Fibroblast of lung (primary cell): ENCODE measurements around the gene KRT84. TPM values are rescaled to one million over a fixed set of nuclear protein-coding genes. Genes with fewer than 3 reads are reported as not detected.

Experiments used
- DNase-seq, 2 donors: peaks; one replicate each; pipeline versions ENCODE4 v3.0.0 to v3.0.0-alpha.2; 2010; ENCODE audit warnings: low read depth in 2 of 2
- H2AFZ ChIP-seq: 2 replicates; pipeline ENCODE4 v1.5.1; 2012; ENCODE audit warnings: low read length, control low read depth, inconsistent platforms
- H3K27ac ChIP-seq: 2 replicates; pipeline ENCODE4 v1.5.1; 2011; ENCODE audit warnings: low read length, control low read depth; ENCODE audit not compliant: insufficient read depth
- H3K27me3 ChIP-seq: 2 replicates; pipeline ENCODE4 v1.5.1; 2011; ENCODE audit warnings: mild to moderate bottlenecking, low read length; ENCODE audit not compliant: control insufficient read depth, insufficient read depth
- H3K36me3 ChIP-seq: 2 replicates; pipeline ENCODE4 v1.5.1; 2011; ENCODE audit warnings: low read length; ENCODE audit not compliant: control insufficient read depth, insufficient read depth
- H3K4me1 ChIP-seq: 2 replicates; pipeline ENCODE4 v1.5.1; 2011; ENCODE audit warnings: low read length; ENCODE audit not compliant: control insufficient read depth, insufficient read depth; ENCODE audit errors: extremely low read depth
- H3K4me2 ChIP-seq: 2 replicates; pipeline ENCODE4 v1.5.1; 2011; ENCODE audit warnings: low read length, control low read depth; ENCODE audit not compliant: insufficient read depth; ENCODE audit errors: extremely low read depth
- H3K4me3 ChIP-seq, 4 experiments: fragments of 200-600 bp in 1 of 4; sonication (generic) in 1 of 4; replicated peaks in 1 of 4; 2 replicates each; pipeline ENCODE4 v1.5.1; 2011 to 2016; ENCODE audit warnings: low read length in 4 of 4, low read depth in 3 of 4, mild to moderate bottlenecking in 3 of 4, control low read depth in 2 of 4, inconsistent platforms in 1 of 4, mixed read lengths in 1 of 4; ENCODE audit not compliant: insufficient read depth in 1 of 4; ENCODE audit errors: control extremely low read depth in 1 of 4
- H3K79me2 ChIP-seq: 2 replicates; pipeline ENCODE4 v1.5.1; 2012; ENCODE audit warnings: mild to moderate bottlenecking, low read length, inconsistent platforms; ENCODE audit not compliant: control insufficient read depth, insufficient read depth
- H3K9ac ChIP-seq: 2 replicates; pipeline ENCODE4 v1.5.1; 2011; ENCODE audit warnings: mild to moderate bottlenecking, low read length, control low read depth; ENCODE audit not compliant: insufficient read depth
- H3K9me3 ChIP-seq: 2 replicates; pipeline ENCODE4 v1.5.1; 2012; ENCODE audit warnings: low read depth, low read length; ENCODE audit not compliant: control insufficient read depth, insufficient read depth
- H4K20me1 ChIP-seq: 2 replicates; pipeline ENCODE4 v1.5.1; 2011; ENCODE audit warnings: low read length; ENCODE audit not compliant: control insufficient read depth, insufficient read depth; ENCODE audit errors: extremely low read depth
- EZH2 ChIP-seq: IDR thresholded peaks from 2 replicates; pipeline ENCODE4 v1.5.1; 2012; ENCODE audit warnings: low read length, control low read depth, mild to moderate bottlenecking; ENCODE audit errors: missing control alignments
- polyA plus RNA-seq, 2 donors: library from polyadenylated mRNA; depleted of rRNA in 1 of 2; stranded (reverse) in 1 of 2; unstranded in 1 of 2; fragments of >200 nt; gene quantifications; 2 replicates each; pipeline ENCODE4 v1.2.1, GENCODE V29; 2011 to 2012; ENCODE audit warnings: missing spikeins in 1 of 2
- total RNA-seq: library from RNA; depleted of rRNA; stranded (reverse); fragments of >200 nt; gene quantifications from 2 replicates; pipeline ENCODE4 v1.2.1, GENCODE V29; 2014
- TF ChIP-seq, protein P1 (sequence below), 2 donors: IDR thresholded peaks in 1 of 2; conservative IDR thresholded peaks in 1 of 2; 1 replicate in 1 of 2; 2 replicates in 1 of 2; pipeline ENCODE4 v1.5.1; 2011 to 2012; ENCODE audit warnings: low read length in 2 of 2, control low read depth in 1 of 2, inconsistent platforms in 1 of 2, low read depth in 1 of 2, mild to moderate bottlenecking in 1 of 2

KRT84 gene
- total and polyA plus RNA-seq, 2 donors (not counting 1 experiment from before 2014, with no cell fraction given): not detected

DNA sequence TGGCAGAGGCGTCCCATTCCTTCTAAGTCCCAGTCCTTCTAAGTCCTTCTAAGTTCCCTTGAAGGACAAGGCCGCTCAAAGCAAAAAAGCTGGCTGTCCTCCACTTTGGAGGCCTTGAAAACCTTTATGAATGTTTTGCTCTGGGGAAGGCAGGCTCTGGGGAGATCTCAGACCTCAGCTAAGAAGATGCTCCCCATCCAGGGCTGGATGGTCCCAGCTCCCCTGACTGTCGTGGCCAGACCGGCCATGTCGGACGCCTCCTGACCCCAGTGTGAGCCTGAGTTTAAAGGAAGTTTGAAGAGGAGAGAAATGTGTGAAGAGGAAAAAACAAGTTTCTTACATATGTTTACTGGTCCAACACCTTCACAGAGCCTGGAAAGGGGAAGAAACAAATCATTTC is 5.9 kb downstream of the KRT84 start:
- Histone ChIP-seq H3K4me3 (no peak overlapping the region), H3K9ac (no peak overlapping the region), H3K9me3 (no peaks in the 10 kb centered on the region), H3K4me2 (no peak overlapping the region), H3K4me1 (no peaks in the 10 kb centered on the region), H3K36me3 (no peaks in the 10 kb centered on the region), H4K20me1 (no peaks in the 10 kb centered on the region), H2AFZ (no peak overlapping the region), H3K27ac (no peak overlapping the region), H3K27me3 (peaks cover 13% of the 10 kb centered on the region), H3K79me2 (no peaks in the 10 kb centered on the region)
- no peak for TF ChIP-seq EZH2
- TF ChIP-seq, protein P1, sequence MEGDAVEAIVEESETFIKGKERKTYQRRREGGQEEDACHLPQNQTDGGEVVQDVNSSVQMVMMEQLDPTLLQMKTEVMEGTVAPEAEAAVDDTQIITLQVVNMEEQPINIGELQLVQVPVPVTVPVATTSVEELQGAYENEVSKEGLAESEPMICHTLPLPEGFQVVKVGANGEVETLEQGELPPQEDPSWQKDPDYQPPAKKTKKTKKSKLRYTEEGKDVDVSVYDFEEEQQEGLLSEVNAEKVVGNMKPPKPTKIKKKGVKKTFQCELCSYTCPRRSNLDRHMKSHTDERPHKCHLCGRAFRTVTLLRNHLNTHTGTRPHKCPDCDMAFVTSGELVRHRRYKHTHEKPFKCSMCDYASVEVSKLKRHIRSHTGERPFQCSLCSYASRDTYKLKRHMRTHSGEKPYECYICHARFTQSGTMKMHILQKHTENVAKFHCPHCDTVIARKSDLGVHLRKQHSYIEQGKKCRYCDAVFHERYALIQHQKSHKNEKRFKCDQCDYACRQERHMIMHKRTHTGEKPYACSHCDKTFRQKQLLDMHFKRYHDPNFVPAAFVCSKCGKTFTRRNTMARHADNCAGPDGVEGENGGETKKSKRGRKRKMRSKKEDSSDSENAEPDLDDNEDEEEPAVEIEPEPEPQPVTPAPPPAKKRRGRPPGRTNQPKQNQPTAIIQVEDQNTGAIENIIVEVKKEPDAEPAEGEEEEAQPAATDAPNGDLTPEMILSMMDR (conservative IDR thresholded peaks at IDR 0.05 in 1 of 2, IDR thresholded peaks at IDR 0.05 in 1 of 2; ENCODE audit: low read depth in 1 of 2, low read length in 2 of 2): no peak
- no peak for DNase-seq

- TF ChIP-seq EZH2: no peak
- Histone ChIP-seq H3K27ac (no peak overlapping the region), H3K36me3 (no peaks in the 10 kb centered on the region), H3K4me3 (no peak overlapping the region), H3K9ac (no peak overlapping the region), H3K4me1 (no peaks in the 10 kb centered on the region), H3K27me3 (peaks cover 7% of the 10 kb centered on the region), H3K4me2 (no peak overlapping the region), H2AFZ (no peak overlapping the region), H3K9me3 (no peaks in the 10 kb centered on the region), H3K79me2 (no peaks in the 10 kb centered on the region), H4K20me1 (no peaks in the 10 kb centered on the region)
- DNase-seq: no peak
Measured at GRCh38 chr12:52378091-52378490, 7.4 kb downstream of the KRT84 start.

DNA sequence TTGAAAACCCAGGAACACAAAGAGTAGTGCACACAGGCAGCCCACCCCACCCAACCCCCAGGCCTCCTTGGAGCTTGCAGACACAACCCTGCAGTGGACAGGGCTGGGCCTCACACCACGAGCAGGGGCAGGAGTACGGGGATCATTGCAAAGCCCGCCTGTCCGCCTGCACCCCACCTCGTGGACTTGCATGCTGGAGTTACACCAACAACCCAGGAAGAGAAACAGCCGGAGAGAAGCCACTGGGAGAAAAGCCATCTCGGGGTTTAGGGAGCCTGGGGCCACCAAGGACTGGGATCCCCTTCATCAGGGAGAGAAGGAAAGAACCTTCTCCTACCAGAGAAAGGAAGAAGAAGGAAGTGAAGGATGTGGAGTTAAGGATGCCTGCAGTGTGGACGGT is 8.2 kb downstream of the KRT84 start:
- Histone ChIP-seq H3K36me3 (no peaks in the 10 kb centered on the region), H3K9me3 (no peaks in the 10 kb centered on the region), H3K4me2 (no peak overlapping the region), H3K9ac (no peak overlapping the region), H3K4me3 (no peak overlapping the region), H3K27ac (no peak overlapping the region), H4K20me1 (no peaks in the 10 kb centered on the region), H3K79me2 (no peaks in the 10 kb centered on the region), H3K27me3 (peaks cover 7% of the 10 kb centered on the region), H3K4me1 (no peaks in the 10 kb centered on the region), H2AFZ (no peak overlapping the region)
- TF ChIP-seq, protein P1 (conservative IDR thresholded peaks at IDR 0.05 in 1 of 2, IDR thresholded peaks at IDR 0.05 in 1 of 2; ENCODE audit: low read depth in 1 of 2, low read length in 2 of 2): no peak
- no peak for TF ChIP-seq EZH2
- DNase-seq: no peak
